ENCODE data around the gene CAPN3. TPM values are rescaled to one million over a fixed set of nuclear protein-coding genes. Genes with fewer than 3 reads are reported as not detected.

Gene CAPN3
- polyA plus RNA-seq, 1 donor (not counting 4 experiments of a cell fraction or from before 2014, with no cell fraction given), result 15.8 TPM

DNA sequence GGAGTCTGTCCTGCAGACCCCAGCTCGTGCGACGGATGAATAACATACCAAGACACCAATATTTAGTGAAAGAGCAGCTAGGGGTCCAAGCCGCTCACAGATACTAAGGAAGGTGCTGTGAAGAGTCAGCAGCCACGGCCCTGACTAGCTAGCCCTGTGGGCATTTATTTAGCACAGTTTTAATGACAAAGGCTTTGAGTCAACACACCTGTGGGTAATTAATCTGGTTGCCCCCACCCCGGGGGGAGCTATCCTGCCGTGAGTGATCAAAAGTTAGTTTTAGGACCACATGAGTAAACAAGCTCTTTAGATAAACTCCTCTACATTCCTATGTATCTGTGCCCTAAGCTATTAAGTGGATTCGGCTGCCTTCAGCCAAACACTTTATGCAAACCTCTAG, 18.7 kb downstream of the CAPN3 start:
- FAIRE-seq, result no peak
- Histone ChIP-seq H2AFZ (ENCODE audit: control insufficient read depth, low read length) (no peak overlapping the region), H3K79me2 (ENCODE audit: control insufficient read depth, insufficient read depth, low read length) (no peaks in the 10 kb centered on the region), H3K9me1 (ENCODE audit: control insufficient read depth, extremely low read depth, insufficient read depth, low read length) (no peaks in the 10 kb centered on the region), H3K9me3 (ENCODE audit: control insufficient read depth, low read depth, low read length) (no peaks in the 10 kb centered on the region), H3K27me3 (ENCODE audit: control insufficient read depth, extremely low read depth, insufficient read depth, low read length) (no peaks in the 10 kb centered on the region), H3K4me2 (ENCODE audit: control insufficient read depth, extremely low read depth, insufficient read depth, low read depth, low read length) (no peak overlapping the region), H3K4me1 (ENCODE audit: control insufficient read depth, extremely low read depth, insufficient read depth, low read length) (no peaks in the 10 kb centered on the region), H3K27ac (ENCODE audit: control insufficient read depth, insufficient read depth, low read length) (no peak overlapping the region), H3K4me3 (ENCODE audit: control insufficient read depth in 2 of 3, extremely low read depth in 1 of 3, insufficient read depth in 2 of 3, low read depth in 1 of 3, low read length in 3 of 3) (no peak overlapping the region), H3K9ac (ENCODE audit: control insufficient read depth, extremely low read depth, insufficient read depth, low read length) (no peak overlapping the region), H3K36me3 (ENCODE audit: control insufficient read depth in 2 of 2, extremely low read depth in 1 of 2, insufficient read depth in 2 of 2, low read length in 2 of 2) (peaks cover 0 to 3% of the 10 kb centered on the region in 2 experiments), H4K20me1 (ENCODE audit: control insufficient read depth, extremely low read depth, insufficient read depth, low read length) (no peaks in the 10 kb centered on the region)
- dilution Hi-C loops (cut with MboI; ENCODE audit: extremely low pct_ligation_motif_present, low sequenced_read_pairs), result no loop called here
- DNase-seq (ENCODE audit: low read depth, low spot score), result no peak
- TF ChIP-seq EZH2 (IDR thresholded peaks at IDR 0.05; ENCODE audit: low read length) (no peak), CTCF (optimal IDR thresholded peaks at IDR 0.05 in 1 of 3, IDR thresholded peaks at IDR 0.05 in 1 of 3, conservative IDR thresholded peaks at IDR 0.05 in 1 of 3; ENCODE audit: extremely low read depth in 1 of 3, insufficient read depth in 2 of 3, low read length in 3 of 3) (no peak)

DNA sequence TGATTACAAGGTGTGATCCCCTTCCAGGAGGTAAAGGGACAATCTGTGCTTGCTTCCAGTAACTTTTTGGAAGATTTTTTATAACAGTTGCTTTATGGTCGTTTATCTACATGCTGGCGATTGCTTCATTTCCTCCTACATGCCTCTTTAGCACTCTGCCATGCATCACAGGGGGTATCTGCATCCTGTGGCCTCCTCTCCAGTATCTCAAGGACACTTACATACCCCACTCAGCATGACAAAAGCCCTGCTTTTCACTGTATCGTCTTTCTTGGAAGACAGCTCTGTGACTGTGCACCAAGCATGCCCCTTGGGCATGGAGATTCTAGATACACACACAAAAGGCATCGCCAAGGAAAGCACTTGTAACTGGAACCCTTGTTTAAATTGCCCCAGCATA, 25.3 kb downstream of the CAPN3 start:
- dilution Hi-C loops (cut with MboI; ENCODE audit: extremely low pct_ligation_motif_present, low sequenced_read_pairs), result no loop called here
- H3K27ac ChIP-seq (ENCODE audit: control insufficient read depth, insufficient read depth, low read length), result no peak overlapping the region
- DNase-seq (ENCODE audit: low read depth, low spot score) (no peak), FAIRE-seq (no peak)
- no peak for TF ChIP-seq EZH2 (IDR thresholded peaks at IDR 0.05; ENCODE audit: low read length)
- no peak for TF ChIP-seq CTCF (optimal IDR thresholded peaks at IDR 0.05 in 1 of 3, IDR thresholded peaks at IDR 0.05 in 1 of 3, conservative IDR thresholded peaks at IDR 0.05 in 1 of 3; ENCODE audit: extremely low read depth in 1 of 3, insufficient read depth in 2 of 3, low read length in 3 of 3)
- H2AFZ ChIP-seq (ENCODE audit: control insufficient read depth, low read length), result no peak overlapping the region
- no peaks in the 10 kb centered on the region for H3K79me2 ChIP-seq (ENCODE audit: control insufficient read depth, insufficient read depth, low read length)
- no peaks in the 10 kb centered on the region for H3K27me3 ChIP-seq (ENCODE audit: control insufficient read depth, extremely low read depth, insufficient read depth, low read length)
- no peaks in the 10 kb centered on the region for H3K9me1 ChIP-seq (ENCODE audit: control insufficient read depth, extremely low read depth, insufficient read depth, low read length)
- no peaks in the 10 kb centered on the region for H3K4me1 ChIP-seq (ENCODE audit: control insufficient read depth, extremely low read depth, insufficient read depth, low read length)
- H3K9me3 ChIP-seq (ENCODE audit: control insufficient read depth, low read depth, low read length), result no peaks in the 10 kb centered on the region
- no peak overlapping the region for H3K9ac ChIP-seq (ENCODE audit: control insufficient read depth, extremely low read depth, insufficient read depth, low read length)
- H3K4me2 ChIP-seq (ENCODE audit: control insufficient read depth, extremely low read depth, insufficient read depth, low read depth, low read length), result no peak overlapping the region
- no peaks in the 10 kb centered on the region for H4K20me1 ChIP-seq (ENCODE audit: control insufficient read depth, extremely low read depth, insufficient read depth, low read length)
- peaks cover 0 to 11% of the 10 kb centered on the region in 2 experiments for H3K36me3 ChIP-seq (ENCODE audit: control insufficient read depth in 2 of 2, extremely low read depth in 1 of 2, insufficient read depth in 2 of 2, low read length in 2 of 2)
- H3K4me3 ChIP-seq (ENCODE audit: control insufficient read depth in 2 of 3, extremely low read depth in 1 of 3, insufficient read depth in 2 of 3, low read depth in 1 of 3, low read length in 3 of 3), result no peak overlapping the region
